HAP-1 (cell line): ENCODE measurements around the gene SMARCA1.

ENCODE experiments used
- DNase-seq, 2 experiments: peaks; one replicate each; pipeline ENCODE4 v3.0.0-alpha.2; 2016 to 2020; ENCODE audit warnings: low spot score in 2 of 2
- H3K27me3 ChIP-seq: fragments of 250-450 bp; sonication (Bioruptor Pico); 2 replicates; pipeline ENCODE4 v1.5.1; 2020; ENCODE audit warnings: low read depth, mild to moderate bottlenecking, moderate library complexity
- H3K36me3 ChIP-seq: fragments of 250-450 bp; sonication (Bioruptor Pico); replicated peaks from 2 replicates; pipeline ENCODE4 v1.5.1; 2020; ENCODE audit warnings: mild to moderate bottlenecking
- H3K4me1 ChIP-seq: fragments of 250-450 bp; sonication (Bioruptor Pico); 2 replicates; pipeline ENCODE4 v1.5.1; 2020; ENCODE audit warnings: mild to moderate bottlenecking
- H3K4me3 ChIP-seq: fragments of 250-450 bp; sonication (Bioruptor Pico); 2 replicates; pipeline ENCODE4 v1.5.1; 2020; ENCODE audit warnings: mild to moderate bottlenecking, moderate library complexity
- H3K9me3 ChIP-seq: fragments of 250-450 bp; sonication (Bioruptor Pico); 2 replicates; pipeline ENCODE4 v1.5.1; 2020; ENCODE audit warnings: mild to moderate bottlenecking, moderate library complexity
- in situ Hi-C: fragments of 300-500 bp; cut with MboI; formaldehyde crosslinking; loops from 3 replicates; pipeline ENCODE4 v1.14.3; 2020; ENCODE audit warnings: low sequenced_read_pairs, inconsistent platforms, mixed read lengths

SMARCA1 gene

DNA sequence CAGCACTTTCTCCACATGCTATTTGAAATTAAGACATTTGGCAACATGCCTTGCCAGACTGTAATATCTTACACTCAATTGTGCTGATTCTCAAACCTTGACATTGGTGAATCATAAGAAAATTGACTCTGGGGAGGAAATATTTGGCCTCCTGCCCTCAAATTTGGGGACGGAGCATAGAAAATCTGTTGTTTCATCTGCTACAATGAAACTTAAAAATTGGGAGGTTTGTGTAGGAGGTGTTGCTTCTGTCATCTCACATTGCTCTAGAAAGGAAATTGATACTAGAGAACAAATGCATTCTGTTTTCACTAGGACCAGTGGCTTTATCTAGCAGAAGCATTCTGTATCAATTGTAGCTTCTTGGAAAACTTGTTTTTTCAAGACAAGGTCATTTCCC, 22.1 kb upstream of the SMARCA1 start:
- in situ Hi-C loops, result no loop called here
- Histone ChIP-seq H3K9me3 (no peaks in the 10 kb centered on the region), H3K4me1 (peaks cover 19% of the 10 kb centered on the region), H3K27me3 (no peaks in the 10 kb centered on the region), H3K36me3 (peaks cover 38% of the 10 kb centered on the region), H3K4me3 (no peak overlapping the region)
- DNase-seq, result no peak

DNA sequence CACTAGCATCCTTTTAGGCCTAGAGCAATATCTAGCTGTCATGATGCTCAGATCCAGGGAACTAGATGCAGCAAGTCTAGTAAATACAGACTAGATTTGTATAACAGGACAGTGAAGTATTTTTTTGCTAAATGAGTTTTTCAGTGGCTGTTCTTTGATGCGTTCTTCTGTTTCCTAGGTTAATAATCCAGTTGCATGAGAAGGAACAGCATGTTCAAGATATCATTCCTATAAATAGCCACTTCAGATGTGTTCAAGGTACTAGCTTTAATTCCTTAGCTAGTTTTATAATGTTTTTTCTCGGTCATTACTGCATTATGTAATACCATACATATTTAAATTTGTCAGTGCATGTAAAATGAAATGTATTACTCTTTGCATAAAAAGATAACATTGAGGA, 21.5 kb upstream of the SMARCA1 start:
- Histone ChIP-seq H3K36me3 (peaks cover 34% of the 10 kb centered on the region), H3K4me1 (peaks cover 21% of the 10 kb centered on the region), H3K27me3 (no peaks in the 10 kb centered on the region), H3K9me3 (no peaks in the 10 kb centered on the region), H3K4me3 (no peak overlapping the region)
- no peak for DNase-seq
- in situ Hi-C loops, result no loop called here

DNA sequence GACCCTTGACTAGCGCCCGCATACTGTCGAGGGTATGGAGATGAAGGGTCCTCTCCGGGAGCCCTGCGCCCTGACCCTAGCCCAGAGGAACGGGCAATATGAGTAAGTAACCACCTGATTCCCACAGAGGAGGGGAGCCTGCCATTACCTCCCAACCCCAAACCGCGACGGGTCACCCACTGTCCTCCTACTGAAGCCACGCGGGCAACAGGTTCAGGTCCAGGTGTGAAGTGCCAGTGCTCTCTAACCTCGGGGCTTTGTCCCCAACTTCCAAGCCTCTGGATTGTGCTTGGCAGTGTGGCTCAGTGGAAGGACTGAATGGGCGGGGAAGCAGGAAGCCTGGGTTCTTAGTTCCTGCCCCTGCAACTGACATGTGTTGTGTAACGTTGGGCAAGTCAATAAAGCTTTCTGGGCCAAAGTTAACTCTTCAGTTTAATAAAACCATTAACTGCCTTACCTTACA, 17.5 kb upstream of the SMARCA1 start:
- in situ Hi-C loops, result no loop called here
- no peaks in the 10 kb centered on the region for H3K9me3 ChIP-seq
- no peaks in the 10 kb centered on the region for H3K27me3 ChIP-seq
- H3K36me3 ChIP-seq, result peaks cover 16% of the 10 kb centered on the region
- peak in 1 of 2 experiments; percentile 37 for DNase-seq
- H3K4me1 ChIP-seq, result peaks cover 10% of the 10 kb centered on the region
- H3K4me3 ChIP-seq, result peak overlapping the region; percentile 83

DNA sequence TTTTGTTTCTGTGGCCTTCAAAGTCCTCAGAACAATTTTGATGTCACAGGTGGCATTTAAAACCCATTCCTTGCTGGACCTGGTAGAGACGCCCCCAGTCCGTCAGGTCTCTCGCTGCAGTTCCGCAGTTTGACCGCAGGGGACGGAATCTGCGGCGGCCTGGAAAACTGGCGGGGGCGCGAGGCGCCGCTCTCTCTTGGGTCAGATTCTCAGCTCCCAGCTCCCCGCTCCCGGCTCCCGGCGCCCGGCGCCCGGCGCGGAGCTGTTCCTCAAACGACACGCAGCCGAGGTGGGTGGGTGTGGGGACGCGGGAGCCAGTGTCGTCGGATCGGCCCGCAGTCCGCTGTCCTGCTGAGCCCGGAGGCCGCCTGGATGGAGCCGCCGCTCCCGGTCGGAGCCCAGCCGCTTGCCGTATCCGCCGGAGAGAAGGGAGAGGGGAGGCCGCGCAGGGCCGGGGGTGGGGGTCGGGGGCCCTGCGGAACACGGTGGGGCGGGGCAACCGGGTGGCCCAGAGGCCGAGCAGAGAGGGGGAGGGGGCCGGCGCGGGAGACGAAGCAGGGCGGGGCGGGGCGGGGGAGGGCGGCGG, 16.9 kb upstream of the SMARCA1 start, which contains the start of gene OCRL:
OCRL (plus strand) TSS at position 192 of the 586 bp plus-strand sequence; CDS start at position 373, 181 bp downstream.
- peak within 1 kb of the TSS; percentile 83 for H3K4me3 ChIP-seq
- peak; percentile 76 to 89 for DNase-seq
- in situ Hi-C loops, result no loop called here
- H3K4me1 ChIP-seq, result peaks cover 10% of the 10 kb centered on the region
- H3K27me3 ChIP-seq, result no peaks in the 10 kb centered on the region
- no peaks in the 10 kb centered on the region for H3K9me3 ChIP-seq
- H3K36me3 ChIP-seq, result peaks cover 12% of the 10 kb centered on the region

DNA sequence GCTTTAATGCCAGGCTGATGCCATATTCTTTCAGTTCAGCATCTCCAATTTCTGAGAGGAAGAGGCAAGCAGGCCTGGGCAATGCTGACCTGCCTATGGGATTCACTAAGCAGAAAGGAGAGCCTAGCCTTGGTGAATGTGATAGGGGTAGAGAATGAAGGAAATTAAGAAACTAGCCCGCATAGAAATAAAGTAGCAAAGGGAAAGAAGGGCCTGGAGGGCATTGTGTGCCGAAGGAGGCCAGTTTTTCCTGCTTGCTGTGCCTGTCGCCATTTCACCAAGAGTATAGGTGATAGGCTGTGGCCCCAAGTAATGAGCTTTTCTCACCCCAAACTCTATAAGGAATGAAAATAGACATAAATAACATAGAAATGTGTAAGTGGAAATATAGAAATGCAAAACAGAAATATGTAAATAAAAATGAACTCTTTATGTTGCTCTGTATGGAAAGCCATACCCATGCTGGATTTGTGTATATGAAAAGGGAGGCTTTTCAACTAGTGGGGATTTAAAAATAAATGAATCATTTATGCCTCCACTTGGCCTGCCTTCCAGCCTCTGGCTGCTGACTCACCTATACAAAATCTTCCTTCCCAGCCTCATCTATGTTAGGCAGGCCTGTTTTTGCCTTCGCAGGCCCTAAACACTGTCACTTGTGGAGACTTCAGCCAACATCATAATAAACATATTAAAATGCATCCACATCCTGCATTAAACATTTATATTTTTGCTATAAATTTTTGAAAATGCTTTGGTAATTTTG, 11.7 kb upstream of the SMARCA1 start:
- Histone ChIP-seq H3K36me3 (no peaks in the 10 kb centered on the region), H3K9me3 (no peaks in the 10 kb centered on the region), H3K4me3 (no peak overlapping the region), H3K27me3 (no peaks in the 10 kb centered on the region), H3K4me1 (0 out of 2 replicates have a peak, but pooled peaks cover 3% of the 10 kb centered on the region)
- no peak for DNase-seq
- in situ Hi-C loops, result no loop called here

DNA sequence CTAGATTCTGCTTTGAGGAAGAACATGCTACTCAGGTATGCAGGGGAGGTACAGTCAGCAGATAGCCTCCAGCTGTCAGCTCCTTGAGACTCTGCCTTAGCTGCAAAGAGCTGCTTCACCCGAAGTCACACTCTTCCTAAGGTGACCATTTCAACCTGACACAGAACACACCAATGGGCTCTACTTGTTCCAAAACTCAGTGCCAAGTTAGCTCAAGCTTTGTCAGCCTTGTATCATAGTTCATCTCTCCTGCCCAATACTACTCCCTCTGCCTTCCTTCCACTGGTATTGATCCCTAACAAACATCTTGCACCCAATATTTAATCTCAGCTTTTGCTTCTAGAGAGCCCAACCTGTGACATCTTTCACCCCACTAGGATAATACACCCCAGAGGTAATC, 7.8 kb upstream of the SMARCA1 start:
- H3K4me1 ChIP-seq, result no peaks in the 10 kb centered on the region
- no peaks in the 10 kb centered on the region for H3K36me3 ChIP-seq
- H3K4me3 ChIP-seq, result no peak overlapping the region
- in situ Hi-C loops, result no loop called here
- H3K27me3 ChIP-seq, result no peaks in the 10 kb centered on the region
- H3K9me3 ChIP-seq, result no peaks in the 10 kb centered on the region
- DNase-seq, result no peak

DNA sequence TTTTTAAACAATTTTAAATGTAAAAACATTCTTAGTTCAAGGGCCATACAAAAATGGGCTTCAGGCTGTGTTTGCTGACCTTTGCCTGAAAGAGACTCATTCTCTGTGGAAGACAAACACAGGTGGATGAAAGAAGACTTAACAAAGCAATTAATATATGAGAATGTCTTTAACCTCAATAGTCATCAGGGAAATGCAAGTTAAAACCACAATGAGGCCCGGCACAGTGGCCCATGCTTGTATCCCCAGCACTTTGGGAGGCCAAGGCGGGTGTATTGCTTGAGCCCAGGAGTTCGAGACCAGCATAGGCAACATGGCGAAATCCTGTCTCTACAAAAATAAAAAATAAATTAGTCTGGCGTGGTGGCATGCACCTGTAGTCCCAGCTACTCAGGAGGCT, 7.1 kb upstream of the SMARCA1 start:
- H3K27me3 ChIP-seq, result no peaks in the 10 kb centered on the region
- H3K9me3 ChIP-seq, result no peaks in the 10 kb centered on the region
- DNase-seq, result no peak
- H3K4me1 ChIP-seq, result no peaks in the 10 kb centered on the region
- in situ Hi-C loops, result no loop called here
- no peak overlapping the region for H3K4me3 ChIP-seq
- H3K36me3 ChIP-seq, result no peaks in the 10 kb centered on the region

DNA sequence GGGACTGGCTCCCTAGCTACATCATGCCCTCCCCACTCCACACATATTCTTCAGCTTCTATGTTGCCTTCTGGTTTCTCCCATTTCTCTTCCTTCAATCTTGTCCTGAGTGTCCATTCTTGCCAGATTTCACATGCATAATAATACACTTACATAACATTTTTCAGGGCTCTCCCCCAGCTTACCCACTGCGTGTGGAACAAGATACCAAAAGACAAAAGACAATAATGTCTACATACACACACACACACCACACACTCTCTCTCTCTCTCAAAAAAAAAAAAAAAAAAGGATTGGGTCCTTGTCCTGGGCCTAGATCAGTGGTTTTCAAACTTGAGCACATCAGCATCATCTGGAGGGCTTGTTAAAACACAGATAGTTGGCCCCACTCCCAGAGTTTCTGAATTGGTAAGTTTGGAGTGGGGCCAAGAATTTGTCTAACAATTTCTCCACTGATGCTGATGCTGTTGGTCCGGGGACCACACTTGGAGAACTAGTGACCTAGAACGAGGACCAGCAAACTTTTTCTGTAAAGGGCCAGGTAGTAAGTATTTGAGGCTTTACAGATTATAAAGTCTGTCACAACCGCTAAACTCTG, 6.5 kb upstream of the SMARCA1 start:
- Histone ChIP-seq H3K4me1 (no peaks in the 10 kb centered on the region), H3K9me3 (no peaks in the 10 kb centered on the region), H3K27me3 (no peaks in the 10 kb centered on the region), H3K4me3 (no peak overlapping the region), H3K36me3 (no peaks in the 10 kb centered on the region)
- DNase-seq, result no peak
- in situ Hi-C loops, result no loop called here

DNA sequence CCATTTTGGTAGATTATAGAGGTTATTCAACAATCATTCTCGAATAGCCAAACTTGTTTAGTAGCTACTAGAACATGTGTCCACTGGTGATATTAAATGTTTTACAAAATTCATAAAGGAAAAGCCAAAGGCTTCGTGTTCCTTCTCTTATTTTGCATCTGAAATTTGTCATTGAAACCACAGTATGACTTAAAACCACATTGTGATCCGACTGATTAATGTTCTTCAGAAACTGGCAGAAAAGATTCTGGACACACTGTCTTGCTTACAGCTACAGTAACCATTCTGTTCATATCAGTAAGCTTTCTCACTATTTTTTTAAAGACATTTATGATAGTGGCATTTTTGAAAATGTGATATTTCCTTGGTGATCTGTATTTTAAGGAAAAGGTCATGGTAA, 2.6 kb upstream of the SMARCA1 start:
- Histone ChIP-seq H3K9me3 (no peaks in the 10 kb centered on the region), H3K4me3 (no peak overlapping the region), H3K36me3 (no peaks in the 10 kb centered on the region), H3K27me3 (no peaks in the 10 kb centered on the region), H3K4me1 (peaks cover 4% of the 10 kb centered on the region; the same call in 1 of the 2 replicates)
- in situ Hi-C loops, result no loop called here
- DNase-seq, result no peak

DNA sequence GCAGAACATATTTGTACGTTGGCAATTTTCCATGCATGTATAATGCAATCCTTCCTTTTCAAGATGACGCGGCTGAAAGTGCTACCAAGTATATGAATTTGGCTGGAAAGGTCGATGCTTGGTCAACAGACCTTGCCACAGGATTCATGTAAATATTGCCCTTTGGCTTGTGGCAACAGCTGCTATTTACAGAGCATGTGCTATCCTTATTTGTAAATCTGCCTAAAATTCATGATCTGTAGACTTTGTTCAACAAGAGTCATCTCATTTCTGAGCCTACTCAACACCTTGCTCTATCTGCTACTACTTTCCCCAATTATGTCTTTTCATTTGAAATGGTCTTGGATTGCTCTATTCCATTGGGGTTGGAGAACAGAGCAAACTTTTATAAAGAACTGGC, 1.9 kb upstream of the SMARCA1 start:
- H3K4me1 ChIP-seq, result peaks cover 6% of the 10 kb centered on the region
- no peaks in the 10 kb centered on the region for H3K36me3 ChIP-seq

DNA sequence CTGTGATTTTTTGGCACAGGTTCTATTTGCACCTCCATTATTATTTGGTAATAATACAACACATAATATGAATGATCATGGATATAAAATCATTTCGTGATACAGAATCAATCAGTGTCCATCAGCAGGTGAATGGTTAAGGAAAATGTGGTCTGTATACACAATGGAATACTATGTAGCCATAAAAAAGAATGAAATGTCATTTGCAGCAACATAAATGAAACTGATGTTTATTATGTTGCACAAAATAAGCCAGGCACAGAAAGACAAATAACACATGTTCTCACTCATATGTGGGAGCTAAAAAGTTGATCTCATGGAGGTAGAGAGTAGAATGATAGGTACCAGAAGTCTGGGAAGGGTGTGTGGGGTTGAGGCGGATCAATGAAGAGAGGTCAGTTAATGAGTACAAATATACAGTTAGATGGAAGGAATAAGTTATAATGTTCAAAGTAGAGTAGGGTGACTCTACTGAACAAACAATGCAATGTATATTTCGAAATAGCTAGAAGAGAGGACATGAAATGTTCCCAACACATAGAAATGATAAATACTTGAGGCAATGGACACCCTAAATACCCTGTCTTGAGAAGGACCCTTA, 1.1 kb upstream of the SMARCA1 start:
- H3K27me3 ChIP-seq, result no peaks in the 10 kb centered on the region
- in situ Hi-C loops, result no loop called here
- DNase-seq, result no peak
- H3K36me3 ChIP-seq, result no peaks in the 10 kb centered on the region
- peak overlapping the region; percentile 94; the same call in 1 of the 2 replicates for H3K4me3 ChIP-seq
- no peaks in the 10 kb centered on the region for H3K9me3 ChIP-seq
- peaks cover 15% of the 10 kb centered on the region for H3K4me1 ChIP-seq

More for the DNA sequence above, 1.9 kb upstream of the SMARCA1 start:
- in situ Hi-C loops, result no loop called here
- no peaks in the 10 kb centered on the region for H3K9me3 ChIP-seq
- H3K27me3 ChIP-seq, result no peaks in the 10 kb centered on the region
- DNase-seq, result no peak
- no peak overlapping the region for H3K4me3 ChIP-seq

DNA sequence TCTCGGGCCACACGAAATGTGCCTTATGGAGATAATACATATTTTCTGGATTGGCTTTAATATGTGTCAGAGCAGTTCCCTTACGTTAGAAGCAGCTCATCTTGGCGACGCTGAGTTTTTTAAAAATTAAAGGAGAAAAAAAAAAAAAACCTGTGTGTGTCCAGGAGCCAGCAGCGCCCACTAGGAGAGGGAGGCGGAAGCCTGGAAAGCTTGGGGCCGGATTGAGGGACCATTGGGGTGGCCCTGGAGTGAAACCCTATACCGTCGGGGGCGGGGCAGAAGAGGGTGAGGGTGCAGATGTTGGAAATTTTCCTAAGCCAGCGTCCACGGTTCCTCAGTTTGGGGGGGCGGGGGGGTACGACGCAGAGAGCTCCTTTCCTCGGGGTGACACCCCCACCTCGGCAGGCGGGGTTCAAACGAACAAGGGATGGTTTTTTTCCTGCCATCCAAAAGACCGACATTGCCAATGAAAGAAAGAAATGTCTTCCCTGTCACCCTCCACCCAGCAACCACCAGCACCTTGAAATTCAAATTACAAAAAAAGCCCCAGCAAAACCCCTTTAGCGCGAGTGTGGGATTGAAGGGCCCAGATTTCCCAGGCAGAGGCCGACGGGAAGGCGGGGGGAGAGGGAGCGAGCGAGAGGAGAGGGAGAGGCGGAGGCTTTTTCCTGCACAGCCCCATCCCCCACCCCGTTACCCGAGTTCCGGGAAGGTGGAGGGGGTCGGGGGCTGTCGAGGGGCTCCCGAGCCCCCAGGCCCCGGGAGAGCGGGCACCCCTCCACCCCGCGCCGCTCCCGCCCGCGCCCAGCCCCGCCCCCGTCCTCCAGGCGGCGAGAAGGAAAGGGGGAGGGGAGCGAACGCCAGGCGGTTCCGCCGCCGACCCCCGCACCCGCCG, 859 bp downstream of the SMARCA1 start:
- no peaks in the 10 kb centered on the region for H3K27me3 ChIP-seq
- H3K9me3 ChIP-seq, result no peaks in the 10 kb centered on the region
- H3K36me3 ChIP-seq, result no peaks in the 10 kb centered on the region
- DNase-seq, result peak; percentile 66 to 87
- in situ Hi-C loops, result no loop called here
- H3K4me3 ChIP-seq, result peak overlapping the region; percentile 94
- peaks cover 34% of the 10 kb centered on the region for H3K4me1 ChIP-seq

DNA sequence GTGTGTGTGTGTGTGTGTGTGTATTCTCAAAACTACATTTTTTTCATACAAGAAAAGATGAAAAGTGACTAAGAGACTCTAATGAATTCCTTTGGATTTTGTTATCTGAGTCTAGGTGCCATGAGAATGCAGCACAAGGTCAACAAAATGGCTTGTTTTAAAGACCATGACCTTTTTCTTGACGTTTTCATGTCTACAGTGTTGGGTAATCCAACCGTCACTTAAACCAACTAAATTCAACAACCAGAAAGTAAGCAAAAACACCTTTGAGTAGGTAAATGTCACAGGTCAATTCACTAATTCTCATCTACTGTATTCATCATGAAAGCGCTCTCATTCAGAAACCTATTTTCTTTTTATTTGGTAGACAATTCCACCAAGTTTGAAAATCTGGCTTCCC, 3.1 kb downstream of the SMARCA1 start:
- in situ Hi-C loops, result no loop called here
- no peak overlapping the region for H3K4me3 ChIP-seq
- peaks cover 49% of the 10 kb centered on the region for H3K4me1 ChIP-seq
- DNase-seq, result no peak
- peaks cover 9% of the 10 kb centered on the region for H3K36me3 ChIP-seq
- no peaks in the 10 kb centered on the region for H3K27me3 ChIP-seq
- H3K9me3 ChIP-seq, result no peaks in the 10 kb centered on the region
